HepG2 (cell line): ENCODE results near the gene MGARP. TPM values are rescaled to one million over a fixed set of nuclear protein-coding genes. Genes with fewer than 3 reads are reported as not detected.

Experiments
- EZH2 ChIP-seq: conservative IDR thresholded peaks from 2 replicates; pipeline ENCODE4 v1.6.1; 2012; ENCODE audit warnings: mild to moderate bottlenecking, low read depth, low read length, moderate library complexity
- IKZF4 ChIP-seq: sonication (generic); formaldehyde crosslinking; IDR thresholded peaks from 2 replicates; pipeline ENCODE4 v1.5.1; 2020; ENCODE audit warnings: borderline replicate concordance, mild to moderate bottlenecking, low read depth, missing genetic modification reagents; ENCODE audit errors: not compliant biosample characterization
- KAT7 ChIP-seq: IDR thresholded peaks from 2 replicates; pipeline ENCODE4 v1.6.1; 2018; ENCODE audit warnings: borderline replicate concordance, missing compliant biosample characterization
- MATR3 ChIP-seq: sonication (generic); formaldehyde crosslinking; IDR thresholded peaks from 2 replicates; pipeline ENCODE4 v1.4.0; 2020; ENCODE audit warnings: missing genetic modification reagents
- RCOR2 ChIP-seq: IDR thresholded peaks from 2 replicates; pipeline ENCODE4 v1.6.1; 2016; ENCODE audit warnings: missing biosample characterization, missing genetic modification reagents
- RXRB ChIP-seq: IDR thresholded peaks from 2 replicates; pipeline ENCODE4 v1.6.1; 2016; ENCODE audit warnings: borderline replicate concordance, missing genetic modification reagents, missing compliant biosample characterization
- THRA ChIP-seq: sonication (generic); formaldehyde crosslinking; IDR thresholded peaks from 2 replicates; pipeline ENCODE4 v1.4.0; 2020; ENCODE audit warnings: missing genetic modification reagents, borderline replicate concordance
- USF2 ChIP-seq, 2 experiments: sonication (generic) in 1 of 2; formaldehyde crosslinking in 1 of 2; IDR thresholded peaks; 2 replicates each; pipeline versions ENCODE4 v1.5.1 to v1.6.1; 2011 to 2020; ENCODE audit warnings: borderline replicate concordance in 1 of 2, low read depth in 1 of 2, low read length in 1 of 2, mild to moderate bottlenecking in 1 of 2, missing genetic modification reagents in 1 of 2, moderate library complexity in 1 of 2
- WIZ ChIP-seq: sonication (generic); formaldehyde crosslinking; IDR thresholded peaks from 2 replicates; pipeline ENCODE4 v1.5.1; 2020; ENCODE audit warnings: mild to moderate bottlenecking, missing genetic modification reagents
- ZBTB3 ChIP-seq: sonication (generic); formaldehyde crosslinking; IDR thresholded peaks from 2 replicates; pipeline ENCODE4 v1.4.0; 2020; ENCODE audit warnings: low read depth, mild to moderate bottlenecking, moderate library complexity, missing genetic modification reagents, borderline replicate concordance
- ZBTB43 ChIP-seq: sonication (generic); formaldehyde crosslinking; conservative IDR thresholded peaks from 2 replicates; pipeline ENCODE4 v1.4.0; 2020; ENCODE audit warnings: missing genetic modification reagents
- ZNF274 ChIP-seq: sonication (generic); formaldehyde crosslinking; IDR thresholded peaks from 2 replicates; pipeline ENCODE4 v1.5.1; 2020; ENCODE audit warnings: mild to moderate bottlenecking, missing genetic modification reagents
- ZNF282 ChIP-seq: fragments of 450-650 bp; IDR thresholded peaks from 2 replicates; pipeline ENCODE4 v1.6.1; 2018; ENCODE audit not compliant: partially characterized antibody
- ZNF557 ChIP-seq: sonication (generic); formaldehyde crosslinking; IDR thresholded peaks from 2 replicates; pipeline ENCODE4 v1.4.0; 2020; ENCODE audit warnings: missing genetic modification reagents
- polyA plus RNA-seq, 8 experiments: library from polyadenylated mRNA; depleted of rRNA in 3 of 8; stranded (reverse) in 7 of 8; unstranded in 1 of 8; fragments of >200 nt; fragmentation: Illumina TruSeq in 4 of 8; extraction: Trizol in 4 of 8; gene quantifications; 2 replicates each; pipeline versions ENCODE4 v1.2.1 to v1.2.3, GENCODE V29; 2011 to 2016; ENCODE audit warnings: low read depth in 4 of 8, missing spikeins in 1 of 8, mixed read lengths in 1 of 8; ENCODE audit not compliant: insufficient read depth in 1 of 8
- total RNA-seq, 5 experiments: library from RNA; depleted of rRNA; stranded (reverse); fragments of >200 nt; fragmentation: Illumina TruSeq; extraction: Trizol; gene quantifications; 2 replicates each; pipeline ENCODE4 v1.2.3, GENCODE V29; 2016; ENCODE audit warnings: low read depth in 1 of 5
- TF ChIP-seq, protein P1 (sequence below): sonication (generic); formaldehyde crosslinking; IDR thresholded peaks from 2 replicates; pipeline ENCODE4 v1.4.0; 2020; ENCODE audit warnings: mild to moderate bottlenecking, low read depth, missing genetic modification reagents
- TF ChIP-seq, protein P2 (sequence below): IDR thresholded peaks from 2 replicates; pipeline ENCODE4 v1.6.1; 2018; ENCODE audit warnings: missing genetic modification reagents, mild to moderate bottlenecking, missing compliant biosample characterization
- TF ChIP-seq, protein P3 (sequence below): IDR thresholded peaks from 2 replicates; pipeline ENCODE4 v1.6.1; 2016; ENCODE audit warnings: control low read depth
- TF ChIP-seq, protein P4 (sequence below): sonication (generic); formaldehyde crosslinking; IDR thresholded peaks from 2 replicates; pipeline ENCODE4 v1.5.1; 2020; ENCODE audit warnings: missing genetic modification reagents, mild to moderate bottlenecking, borderline replicate concordance

MGARP gene
- total and polyA plus RNA-seq, 2 of the 13 experiments (the other 11 are each of a cell fraction or from before 2014, with no cell fraction given): 0.11 to 0.13 TPM

DNA sequence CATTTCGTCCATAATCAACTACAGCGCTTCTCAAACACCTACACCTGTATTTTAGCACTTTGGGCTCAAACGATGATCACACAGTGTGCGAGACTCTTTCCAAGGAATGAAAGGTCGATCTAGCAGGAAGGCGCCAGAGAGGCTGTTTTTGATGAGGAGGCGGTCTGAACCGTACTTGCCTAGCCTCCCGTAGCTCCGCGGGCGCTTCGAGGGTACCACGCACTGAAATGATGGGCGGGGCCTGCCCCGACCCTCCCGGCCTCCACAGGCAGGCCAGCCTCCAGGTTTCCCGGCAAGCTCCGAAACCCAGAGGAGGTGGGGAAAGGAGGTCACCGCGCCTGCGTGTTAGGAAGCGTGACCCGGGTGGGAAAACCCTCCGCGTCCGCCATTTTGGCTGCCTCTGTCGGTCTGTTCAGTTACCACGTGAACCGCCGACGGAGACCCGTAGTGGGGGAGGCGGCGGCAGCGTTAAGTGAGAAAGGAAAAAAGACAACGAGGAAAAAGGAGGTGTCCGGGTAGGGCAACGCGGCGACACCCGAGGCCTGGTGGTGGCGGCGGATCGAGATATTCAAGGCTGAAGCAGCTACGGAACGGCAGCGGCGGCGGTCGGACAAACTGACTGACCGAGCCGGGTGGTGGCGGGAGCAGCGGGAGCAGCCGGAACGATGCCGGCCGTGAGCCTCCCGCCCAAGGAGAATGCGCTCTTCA, 21.2 kb upstream of the MGARP start, which contains the start of gene NAA15 (continued):
- TF ChIP-seq, protein P1, sequence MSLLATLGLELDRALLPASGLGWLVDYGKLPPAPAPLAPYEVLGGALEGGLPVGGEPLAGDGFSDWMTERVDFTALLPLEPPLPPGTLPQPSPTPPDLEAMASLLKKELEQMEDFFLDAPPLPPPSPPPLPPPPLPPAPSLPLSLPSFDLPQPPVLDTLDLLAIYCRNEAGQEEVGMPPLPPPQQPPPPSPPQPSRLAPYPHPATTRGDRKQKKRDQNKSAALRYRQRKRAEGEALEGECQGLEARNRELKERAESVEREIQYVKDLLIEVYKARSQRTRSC: no peak
- TF ChIP-seq, protein P2, sequence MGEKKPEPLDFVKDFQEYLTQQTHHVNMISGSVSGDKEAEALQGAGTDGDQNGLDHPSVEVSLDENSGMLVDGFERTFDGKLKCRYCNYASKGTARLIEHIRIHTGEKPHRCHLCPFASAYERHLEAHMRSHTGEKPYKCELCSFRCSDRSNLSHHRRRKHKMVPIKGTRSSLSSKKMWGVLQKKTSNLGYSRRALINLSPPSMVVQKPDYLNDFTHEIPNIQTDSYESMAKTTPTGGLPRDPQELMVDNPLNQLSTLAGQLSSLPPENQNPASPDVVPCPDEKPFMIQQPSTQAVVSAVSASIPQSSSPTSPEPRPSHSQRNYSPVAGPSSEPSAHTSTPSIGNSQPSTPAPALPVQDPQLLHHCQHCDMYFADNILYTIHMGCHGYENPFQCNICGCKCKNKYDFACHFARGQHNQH (CRISPR knock-in tag): peak; percentile 46; the same call in 1 of the 2 replicates
- TF ChIP-seq ZNF274 (CRISPR knock-in tag) (peak; percentile 22; the same call in 1 of the 2 replicates), RCOR2 (CRISPR knock-in tag) (no peak), KAT7 (CRISPR knock-in tag) (no peak), USF2 (IDR thresholded peaks at IDR 0.05; ENCODE audit: low read depth, low read length) (no peak), USF2 (CRISPR knock-in tag; IDR thresholded peaks at IDR 0.05; ENCODE audit: borderline replicate concordance) (no peak), RXRB (CRISPR knock-in tag) (peak; percentile 59; the same call in 1 of the 2 replicates), MATR3 (no peak), ZNF557 (no peak), IKZF4 (CRISPR knock-in tag) (no peak), WIZ (CRISPR knock-in tag) (0 out of 2 replicates have a peak, but pooled peaks have one; percentile 79), ZNF282 (no peak), EZH2 (no peak), ZBTB3 (CRISPR knock-in tag) (no peak), THRA (CRISPR knock-in tag) (peak; percentile 53; the same call in 1 of the 2 replicates), ZBTB43 (CRISPR knock-in tag) (no peak)
- TF ChIP-seq, protein P3, sequence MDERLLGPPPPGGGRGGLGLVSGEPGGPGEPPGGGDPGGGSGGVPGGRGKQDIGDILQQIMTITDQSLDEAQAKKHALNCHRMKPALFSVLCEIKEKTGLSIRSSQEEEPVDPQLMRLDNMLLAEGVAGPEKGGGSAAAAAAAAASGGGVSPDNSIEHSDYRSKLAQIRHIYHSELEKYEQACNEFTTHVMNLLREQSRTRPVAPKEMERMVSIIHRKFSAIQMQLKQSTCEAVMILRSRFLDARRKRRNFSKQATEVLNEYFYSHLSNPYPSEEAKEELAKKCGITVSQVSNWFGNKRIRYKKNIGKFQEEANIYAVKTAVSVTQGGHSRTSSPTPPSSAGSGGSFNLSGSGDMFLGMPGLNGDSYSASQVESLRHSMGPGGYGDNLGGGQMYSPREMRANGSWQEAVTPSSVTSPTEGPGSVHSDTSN (CRISPR knock-in tag): 0 out of 2 replicates have a peak, but pooled peaks have one; percentile 36
- TF ChIP-seq, protein P4, sequence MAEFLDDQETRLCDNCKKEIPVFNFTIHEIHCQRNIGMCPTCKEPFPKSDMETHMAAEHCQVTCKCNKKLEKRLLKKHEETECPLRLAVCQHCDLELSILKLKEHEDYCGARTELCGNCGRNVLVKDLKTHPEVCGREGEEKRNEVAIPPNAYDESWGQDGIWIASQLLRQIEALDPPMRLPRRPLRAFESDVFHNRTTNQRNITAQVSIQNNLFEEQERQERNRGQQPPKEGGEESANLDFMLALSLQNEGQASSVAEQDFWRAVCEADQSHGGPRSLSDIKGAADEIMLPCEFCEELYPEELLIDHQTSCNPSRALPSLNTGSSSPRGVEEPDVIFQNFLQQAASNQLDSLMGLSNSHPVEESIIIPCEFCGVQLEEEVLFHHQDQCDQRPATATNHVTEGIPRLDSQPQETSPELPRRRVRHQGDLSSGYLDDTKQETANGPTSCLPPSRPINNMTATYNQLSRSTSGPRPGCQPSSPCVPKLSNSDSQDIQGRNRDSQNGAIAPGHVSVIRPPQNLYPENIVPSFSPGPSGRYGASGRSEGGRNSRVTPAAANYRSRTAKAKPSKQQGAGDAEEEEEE (CRISPR knock-in tag): 0 out of 2 replicates have a peak, but pooled peaks have one; percentile 46
